Kidney (tissue), 14 donors: ENCODE data around the gene KIF6. TPM values are rescaled to one million over a fixed set of nuclear protein-coding genes. Genes with fewer than 3 reads are reported as not detected.

Source experiments
- DNase-seq, 5 donors: peaks; one replicate each; pipeline ENCODE4 v3.0.0-alpha.2; 2013 to 2020
- FAIRE-seq: peaks from 2 replicates; lab custom pipeline; 2012; peaks lifted over from hg19 to GRCh38; lab: Jason Lieb, UNC
- H3K27ac ChIP-seq, 2 donors: one replicate each; pipeline ENCODE4 v1.7.0; 2013; ENCODE audit warnings: low read depth in 2 of 2, low read length in 2 of 2, inconsistent platforms in 1 of 2
- H3K27me3 ChIP-seq: one replicate; pipeline ENCODE4 v1.7.1; 2013; ENCODE audit warnings: low read length, inconsistent platforms; ENCODE audit not compliant: control insufficient read depth, insufficient read depth
- H3K36me3 ChIP-seq, 3 donors: one replicate each; pipeline versions ENCODE4 v1.7.0 to v1.7.1; 2013; ENCODE audit warnings: low read length in 3 of 3, control low read depth in 1 of 3, inconsistent platforms in 1 of 3; ENCODE audit not compliant: insufficient read depth in 3 of 3, control insufficient read depth in 2 of 3
- H3K4me1 ChIP-seq, 3 donors: one replicate each; pipeline versions ENCODE4 v1.7.0 to v1.7.1; 2013; ENCODE audit warnings: low read length in 3 of 3, inconsistent platforms in 1 of 3, low read depth in 1 of 3; ENCODE audit not compliant: control insufficient read depth in 2 of 3, insufficient read depth in 2 of 3
- H3K4me3 ChIP-seq, 3 donors: one replicate each; pipeline versions ENCODE4 v1.7.0 to v1.8.1; 2013; ENCODE audit warnings: low read length in 3 of 3, control low read depth in 1 of 3, inconsistent platforms in 1 of 3
- H3K9ac ChIP-seq, 3 donors: one replicate each; pipeline versions ENCODE4 v1.7.0 to v1.7.1; 2013; ENCODE audit warnings: low read length in 3 of 3, control low read depth in 1 of 3, inconsistent platforms in 1 of 3
- H3K9me3 ChIP-seq, 3 donors: one replicate each; pipeline versions ENCODE4 v1.7.0 to v1.7.1; 2013; ENCODE audit warnings: low read length in 3 of 3, control low read depth in 1 of 3, inconsistent platforms in 1 of 3; ENCODE audit not compliant: control insufficient read depth in 2 of 3, insufficient read depth in 1 of 3
- intact Hi-C: fragments of 100-400 bp; cut with DNase I; formaldehyde crosslinking; loops from one replicate; pipeline ENCODE4 v1.11.1; 2022
- polyA plus RNA-seq: library from polyadenylated mRNA; stranded (reverse); fragments of 350-450 nt; fragmentation: Illumina TruSeq; extraction: RNeasy Lipid Tissue Mini Kit (QIAGEN cat#74804); gene quantifications from one replicate; pipeline ENCODE4 v1.2.3, GENCODE V29; 2014; ENCODE audit warnings: low read depth, low replicate concordance; ENCODE audit not compliant: insufficient read depth
- total RNA-seq: library from RNA; stranded (reverse); fragmentation: NEBNext Ultra II Directional; extraction: Animal tissue kit (Norgen Biotek cat#: 25700); gene quantifications from one replicate; pipeline ENCODE4 v1.2.1, GENCODE V29; 2021
- TF ChIP-seq, protein P1 (sequence below): IDR thresholded peaks from 3 replicates; pipeline ENCODE4 v1.5.1; 2012; ENCODE audit warnings: mild to moderate bottlenecking, moderate library complexity, borderline replicate concordance; ENCODE audit not compliant: insufficient read depth; ENCODE audit errors: extremely low read depth
- donor health status: control.
- donor health status: control.
- donor health status: control.
- donor health status: control.
- donor health status: control.
- donor health status: DM: yes; HTN: yes; CAD: no.
- donor health status: Normal renal cell carcinoma (clear cell type).

KIF6 gene
- total and polyA plus RNA-seq, 2 donors from 2014 or later = 1.7 to 2.9 TPM

DNA sequence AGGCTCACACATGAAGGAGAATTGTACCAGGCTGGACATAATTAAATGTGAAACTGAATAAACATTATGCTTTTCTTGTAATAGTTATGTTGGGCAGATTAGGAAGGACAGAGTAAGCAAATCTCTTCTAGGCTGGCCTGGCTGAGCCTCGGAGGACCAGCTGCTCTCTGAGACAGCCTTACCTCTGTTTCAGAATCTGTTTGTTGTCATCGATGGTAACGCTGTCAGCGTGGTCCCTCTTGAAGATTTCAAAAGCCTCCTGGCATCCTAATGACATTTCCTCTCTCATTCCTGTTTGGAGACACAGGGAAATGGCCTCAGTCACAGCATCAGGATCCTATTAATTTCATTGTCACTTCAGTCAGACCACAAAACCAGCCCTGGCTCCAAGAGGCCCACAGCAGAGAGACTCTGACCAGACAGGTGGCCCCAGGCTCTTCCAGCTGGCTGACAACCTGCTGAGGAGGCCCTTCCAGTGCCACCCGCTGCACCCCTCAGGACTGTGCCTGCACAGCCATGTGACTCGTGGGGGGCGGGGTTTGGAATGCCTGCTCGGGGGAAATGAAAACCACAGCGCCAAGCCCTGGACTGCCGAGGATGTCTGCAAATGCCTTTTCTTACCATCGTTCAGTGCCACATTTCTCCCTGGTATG lies 294.2 kb downstream of the KIF6 start:
- Histone ChIP-seq H3K27me3 (no peaks in the 10 kb centered on the region), H3K27ac (no peak overlapping the region), H3K9me3 (no peaks in the 10 kb centered on the region), H3K4me3 (no peak overlapping the region), H3K9ac (no peak overlapping the region), H3K36me3 (no peaks in the 10 kb centered on the region), H3K4me1 (no peaks in the 10 kb centered on the region)
- intact Hi-C loops = no loop called here
- TF ChIP-seq, protein P1, sequence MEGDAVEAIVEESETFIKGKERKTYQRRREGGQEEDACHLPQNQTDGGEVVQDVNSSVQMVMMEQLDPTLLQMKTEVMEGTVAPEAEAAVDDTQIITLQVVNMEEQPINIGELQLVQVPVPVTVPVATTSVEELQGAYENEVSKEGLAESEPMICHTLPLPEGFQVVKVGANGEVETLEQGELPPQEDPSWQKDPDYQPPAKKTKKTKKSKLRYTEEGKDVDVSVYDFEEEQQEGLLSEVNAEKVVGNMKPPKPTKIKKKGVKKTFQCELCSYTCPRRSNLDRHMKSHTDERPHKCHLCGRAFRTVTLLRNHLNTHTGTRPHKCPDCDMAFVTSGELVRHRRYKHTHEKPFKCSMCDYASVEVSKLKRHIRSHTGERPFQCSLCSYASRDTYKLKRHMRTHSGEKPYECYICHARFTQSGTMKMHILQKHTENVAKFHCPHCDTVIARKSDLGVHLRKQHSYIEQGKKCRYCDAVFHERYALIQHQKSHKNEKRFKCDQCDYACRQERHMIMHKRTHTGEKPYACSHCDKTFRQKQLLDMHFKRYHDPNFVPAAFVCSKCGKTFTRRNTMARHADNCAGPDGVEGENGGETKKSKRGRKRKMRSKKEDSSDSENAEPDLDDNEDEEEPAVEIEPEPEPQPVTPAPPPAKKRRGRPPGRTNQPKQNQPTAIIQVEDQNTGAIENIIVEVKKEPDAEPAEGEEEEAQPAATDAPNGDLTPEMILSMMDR = no peak
- FAIRE-seq = no peak
- peak; percentile 21 to 80 (median 46) for DNase-seq

DNA sequence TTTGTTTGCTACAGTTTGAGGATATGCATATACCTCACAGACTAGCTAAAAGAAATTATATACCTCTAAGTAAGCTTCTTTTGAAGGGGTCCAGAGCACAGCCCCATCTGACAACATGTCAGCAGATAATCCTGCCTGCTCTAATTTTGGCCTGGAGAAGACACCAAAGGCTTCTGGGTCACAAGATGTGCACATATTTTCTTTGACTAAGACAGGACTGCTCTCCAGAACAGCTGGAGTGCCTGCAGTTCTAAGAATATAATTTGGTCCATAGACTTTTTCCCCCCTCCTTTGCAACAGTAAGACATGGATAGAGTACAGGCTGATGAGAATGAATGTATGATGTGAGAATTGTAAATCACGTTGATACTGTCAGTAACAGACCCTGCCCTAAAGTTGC lies 294.8 kb downstream of the KIF6 start:
- no peaks in the 10 kb centered on the region for H3K27me3 ChIP-seq
- H3K4me3 ChIP-seq = no peak overlapping the region
- DNase-seq (no peak), FAIRE-seq (no peak)
- H3K4me1 ChIP-seq = no peaks in the 10 kb centered on the region
- H3K9me3 ChIP-seq = no peaks in the 10 kb centered on the region
- no peaks in the 10 kb centered on the region for H3K36me3 ChIP-seq
- no peak overlapping the region for H3K9ac ChIP-seq
- no peak overlapping the region for H3K27ac ChIP-seq
- intact Hi-C loops = no loop called here
- TF ChIP-seq, protein P1 = no peak

DNA sequence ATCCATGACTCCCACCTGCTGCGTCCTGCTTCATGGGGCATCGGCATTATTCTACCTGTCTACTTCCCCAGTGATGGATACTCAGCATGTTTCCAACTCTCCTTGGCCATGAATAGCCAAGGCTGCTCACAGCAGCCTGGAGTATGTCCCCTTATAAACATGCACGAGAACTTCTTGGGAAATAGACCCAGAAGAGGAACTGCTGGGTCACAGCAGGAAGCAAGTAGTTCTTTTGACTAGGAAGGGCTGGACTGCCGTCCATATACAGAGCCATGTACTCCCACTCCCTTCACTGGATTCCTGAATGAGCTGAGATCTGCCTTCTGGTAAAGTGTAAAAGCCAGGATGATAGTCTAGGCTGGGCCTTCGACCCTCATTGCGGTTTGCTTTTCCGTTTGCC lies 296.4 kb downstream of the KIF6 start:
- Histone ChIP-seq H3K27ac (no peak overlapping the region), H3K4me3 (no peak overlapping the region), H3K9me3 (no peaks in the 10 kb centered on the region), H3K27me3 (no peaks in the 10 kb centered on the region), H3K4me1 (no peaks in the 10 kb centered on the region), H3K36me3 (no peaks in the 10 kb centered on the region), H3K9ac (no peak overlapping the region)
- TF ChIP-seq, protein P1 = no peak
- DNase-seq (no peak), FAIRE-seq (no peak)
- intact Hi-C loops = no loop called here

DNA sequence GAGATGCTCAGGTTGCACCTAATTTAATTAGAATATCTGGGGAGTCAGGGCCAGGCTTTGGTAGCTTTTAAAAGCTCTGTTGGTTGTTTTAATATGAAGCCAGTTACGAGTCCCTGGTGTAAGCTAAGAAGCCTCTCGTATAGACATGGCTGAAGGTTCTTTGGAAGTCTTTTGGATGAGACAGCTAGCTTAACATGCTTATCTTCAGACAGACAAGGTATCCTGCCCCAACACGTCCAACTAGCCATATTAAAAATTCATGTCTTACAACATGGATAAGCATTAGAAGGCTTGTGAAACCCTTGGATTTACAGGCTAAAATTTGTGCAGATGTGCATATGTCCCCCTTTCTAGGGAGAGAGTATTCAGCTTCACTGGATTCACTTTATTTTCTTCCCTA lies 297.1 kb downstream of the KIF6 start:
- DNase-seq (no peak), FAIRE-seq (no peak)
- TF ChIP-seq, protein P1 = no peak
- Histone ChIP-seq H3K27ac (no peak overlapping the region), H3K9ac (no peak overlapping the region), H3K4me3 (no peak overlapping the region), H3K36me3 (no peaks in the 10 kb centered on the region), H3K27me3 (no peaks in the 10 kb centered on the region), H3K4me1 (no peaks in the 10 kb centered on the region), H3K9me3 (no peaks in the 10 kb centered on the region)
- intact Hi-C loops = no loop called here
